GM21737 (cell line): ENCODE data around the gene GDI2.

ENCODE experiments used
- ATAC-seq: cut with Tn5 transposase; IDR thresholded peaks from one replicate; pipeline ENCODE4 v1.9.1; 2021; ENCODE audit warnings: mild to moderate bottlenecking, moderate library complexity; ENCODE audit not compliant: unreplicated experiment

GDI2 gene

DNA sequence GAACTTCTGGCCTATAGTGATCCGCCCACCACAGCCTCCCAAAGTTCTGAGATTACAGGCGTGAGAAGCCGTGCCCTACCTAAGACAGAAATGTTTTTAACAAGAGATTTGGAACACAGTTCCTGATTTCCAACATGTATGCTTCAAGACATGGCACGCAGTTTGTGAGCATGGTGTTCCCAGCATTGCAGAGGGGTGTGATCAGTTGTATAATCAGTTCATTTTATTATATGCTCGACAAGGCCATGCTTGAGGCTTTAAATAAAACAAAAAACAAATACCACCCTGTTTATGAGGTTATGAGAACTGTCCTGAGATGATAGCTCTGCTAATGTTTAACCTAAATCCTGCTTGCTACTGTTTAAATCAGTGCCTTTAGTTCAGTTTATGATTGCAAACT, 68.4 kb downstream of the GDI2 start:
- ATAC-seq, result no peak

DNA sequence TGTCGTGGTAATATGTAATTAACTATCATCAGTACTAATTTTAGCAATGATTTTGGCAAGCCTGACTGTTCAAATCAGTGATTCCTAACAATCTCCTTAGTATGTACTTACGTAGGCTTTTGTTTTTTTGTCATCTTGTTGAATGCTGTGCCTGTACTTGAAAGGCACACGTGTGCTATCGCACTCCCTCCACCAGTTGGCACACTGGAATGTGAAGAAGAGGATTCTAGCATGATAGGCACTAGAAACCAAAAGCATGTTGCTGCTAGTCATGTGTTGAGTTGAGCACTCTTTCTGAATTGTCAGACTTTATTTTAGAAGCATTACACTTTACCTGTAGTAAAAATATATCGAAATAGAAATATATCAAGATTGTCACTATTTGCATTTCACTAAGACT, 69.5 kb downstream of the GDI2 start:
- no peak for ATAC-seq

DNA sequence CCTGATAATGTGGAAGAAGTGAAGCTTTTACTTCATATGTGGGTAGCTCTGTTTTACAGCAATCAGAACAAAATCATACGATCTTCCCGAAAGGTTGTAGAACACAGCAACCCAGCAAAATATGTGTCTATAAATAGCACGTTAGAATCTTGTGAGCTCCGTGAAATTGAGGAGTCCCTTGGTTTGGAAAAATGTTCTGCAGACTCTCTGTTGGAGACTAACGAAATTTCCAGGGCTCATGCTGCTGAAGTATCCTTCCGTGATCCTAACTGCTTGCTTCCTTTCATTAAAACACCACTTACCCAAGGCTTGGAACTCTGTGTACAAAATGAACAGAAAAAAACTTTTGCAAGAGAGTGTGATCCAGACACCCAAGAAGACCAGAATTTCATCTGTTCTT, 71.1 kb downstream of the GDI2 start:
- no peak for ATAC-seq

DNA sequence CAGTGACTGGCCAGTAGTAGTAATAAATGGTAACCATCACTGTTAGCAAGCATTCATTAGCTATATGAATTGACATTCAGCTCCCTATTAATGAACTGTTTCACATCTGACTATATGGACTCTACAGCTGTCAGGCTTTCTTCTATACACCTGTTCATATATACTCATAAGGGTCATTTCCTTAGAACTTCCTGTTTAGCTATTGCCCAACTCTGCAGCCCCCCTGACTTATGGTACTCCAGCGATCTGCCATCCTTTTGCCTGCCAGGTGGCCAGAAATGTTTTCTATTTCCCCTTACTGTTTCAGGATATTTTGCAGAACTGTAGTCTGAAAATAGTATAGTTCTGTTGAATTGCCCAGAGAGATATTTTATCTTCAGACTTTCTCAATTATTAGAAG, 72.0 kb downstream of the GDI2 start:
- ATAC-seq, result no peak

DNA sequence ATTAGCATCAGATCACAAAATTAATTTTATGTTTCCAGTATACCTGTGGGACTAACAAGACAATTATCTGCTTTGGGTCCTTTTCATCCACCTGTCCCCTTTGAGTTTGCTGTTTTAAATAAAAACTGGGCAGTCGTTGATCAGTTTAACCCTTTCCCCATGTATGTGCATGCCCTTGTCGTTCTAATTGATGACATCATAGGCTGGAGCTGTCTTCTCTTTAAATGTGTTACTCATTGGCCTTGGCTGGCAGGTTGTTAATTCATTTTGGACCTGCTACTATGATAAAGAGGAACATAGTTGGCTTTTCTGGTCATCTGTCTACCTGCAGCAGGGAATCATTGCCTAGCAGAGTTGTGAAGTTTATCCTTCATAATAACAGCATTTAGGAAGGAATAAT, 74.8 kb downstream of the GDI2 start:
- ATAC-seq, result no peak

DNA sequence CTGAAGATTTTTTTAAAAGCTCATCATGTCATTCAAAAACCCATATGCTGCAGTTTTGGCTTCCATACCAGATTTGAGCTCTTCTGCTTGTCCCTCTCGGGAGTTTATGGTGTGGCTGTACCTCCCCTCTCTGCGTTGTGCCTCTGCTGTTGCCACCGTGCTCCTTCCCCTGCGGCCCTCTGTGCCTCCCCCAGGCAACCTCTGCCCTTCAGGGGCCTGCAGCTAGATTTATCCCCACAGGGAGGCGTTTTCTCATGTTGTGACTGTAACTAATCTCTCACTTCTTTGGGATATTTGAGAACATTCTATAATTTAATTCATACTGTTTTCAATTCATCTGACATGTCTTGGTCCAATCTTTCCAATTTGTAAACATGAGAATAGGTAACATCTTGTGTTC, 75.9 kb downstream of the GDI2 start:
- no peak for ATAC-seq

DNA sequence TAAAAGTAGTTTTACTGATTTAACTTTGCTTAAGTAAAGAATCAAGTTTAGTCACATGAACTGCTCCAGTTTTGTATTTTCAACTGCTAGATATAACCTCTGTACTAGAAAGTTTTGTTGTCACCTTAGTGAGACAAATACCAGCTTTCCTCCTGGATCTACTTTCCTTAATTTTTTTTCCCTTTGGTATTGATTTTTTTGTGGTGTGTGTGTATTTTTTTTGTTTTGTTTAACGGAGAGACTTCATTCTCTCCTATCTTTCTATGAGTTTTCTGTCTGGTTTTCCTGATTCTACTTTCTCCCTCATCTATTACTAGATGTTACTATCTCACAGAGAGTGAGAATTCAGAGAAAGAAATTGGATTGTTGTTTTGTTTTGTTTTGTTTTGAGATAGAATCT, 76.6 kb downstream of the GDI2 start:
- no peak for ATAC-seq

DNA sequence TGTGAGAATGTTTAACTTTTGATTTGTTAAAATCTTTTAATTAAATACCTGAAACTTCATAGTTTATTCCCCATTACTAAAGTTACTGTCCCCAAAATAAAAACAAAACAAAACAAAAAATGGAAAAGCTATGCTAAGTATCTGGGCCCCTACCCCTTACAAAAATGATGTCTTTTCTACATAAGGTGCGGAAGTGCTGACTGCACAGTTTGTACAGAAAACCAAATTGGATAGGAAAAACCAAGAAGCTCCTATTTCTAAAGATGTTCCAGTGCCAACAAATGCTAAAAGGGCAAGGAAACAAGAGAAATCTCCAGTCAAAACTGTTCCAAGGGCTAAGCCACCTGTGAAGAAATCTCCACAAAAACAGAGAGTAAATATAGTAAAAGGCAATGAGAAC, 78.1 kb downstream of the GDI2 start:
- no peak for ATAC-seq

DNA sequence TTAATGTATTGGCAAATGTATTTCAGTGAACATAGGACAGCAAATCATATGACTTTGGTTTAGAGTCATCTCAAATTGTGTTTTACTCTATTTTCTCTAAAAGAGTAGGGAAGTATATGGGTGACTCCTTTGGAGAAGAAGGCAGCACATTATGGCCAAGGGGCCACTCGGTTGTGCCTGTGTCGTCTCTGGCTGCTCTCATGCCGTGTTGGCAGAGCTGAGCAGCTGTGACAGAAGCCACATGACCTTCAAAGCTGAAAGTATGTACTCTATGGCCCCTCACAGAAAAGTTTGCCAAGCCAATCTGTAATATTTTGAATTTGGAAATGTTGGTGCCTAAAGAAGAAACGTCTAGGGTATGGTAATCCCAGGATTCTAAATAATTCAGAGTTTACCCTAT, 81.1 kb downstream of the GDI2 start:
- ATAC-seq, result no peak

DNA sequence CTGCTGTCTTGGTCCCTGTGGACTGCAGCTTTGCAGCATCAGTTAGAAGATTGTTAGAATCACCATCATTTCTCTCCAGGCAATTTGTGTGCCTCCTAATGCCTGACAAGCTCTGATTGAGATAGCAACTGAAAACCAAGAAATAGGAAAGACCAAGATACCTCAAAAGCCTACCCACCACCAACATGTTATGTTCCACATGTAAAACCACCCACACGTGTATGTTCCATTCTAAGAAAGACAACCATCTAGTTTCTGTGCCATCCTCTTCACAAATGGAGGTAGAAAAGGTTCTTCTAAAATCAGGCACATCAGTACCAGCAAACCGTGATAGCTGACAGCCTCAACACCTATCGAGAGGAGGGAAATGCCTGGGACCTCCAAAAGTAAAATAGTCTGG, 81.7 kb downstream of the GDI2 start:
- ATAC-seq, result no peak

DNA sequence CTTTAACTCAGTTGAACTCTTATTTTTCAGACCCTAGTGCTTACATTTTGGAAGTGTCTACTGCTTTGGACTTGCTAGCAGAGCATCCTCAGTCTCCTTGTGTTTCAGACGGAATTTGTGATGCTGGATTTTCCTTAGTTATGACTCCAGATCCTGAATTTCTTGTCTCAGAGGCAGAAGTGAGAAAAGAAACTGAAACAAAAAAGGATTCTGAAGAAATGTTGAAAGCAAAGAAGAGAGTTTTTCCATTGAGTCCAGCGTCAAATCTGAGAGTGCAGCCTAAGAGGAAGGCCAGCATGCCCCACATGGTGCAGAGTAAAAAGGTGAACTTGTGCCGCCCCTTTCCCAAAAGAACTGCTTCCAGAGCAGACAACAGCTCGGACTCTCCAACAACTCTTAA, 82.5 kb downstream of the GDI2 start:
- ATAC-seq, result no peak

DNA sequence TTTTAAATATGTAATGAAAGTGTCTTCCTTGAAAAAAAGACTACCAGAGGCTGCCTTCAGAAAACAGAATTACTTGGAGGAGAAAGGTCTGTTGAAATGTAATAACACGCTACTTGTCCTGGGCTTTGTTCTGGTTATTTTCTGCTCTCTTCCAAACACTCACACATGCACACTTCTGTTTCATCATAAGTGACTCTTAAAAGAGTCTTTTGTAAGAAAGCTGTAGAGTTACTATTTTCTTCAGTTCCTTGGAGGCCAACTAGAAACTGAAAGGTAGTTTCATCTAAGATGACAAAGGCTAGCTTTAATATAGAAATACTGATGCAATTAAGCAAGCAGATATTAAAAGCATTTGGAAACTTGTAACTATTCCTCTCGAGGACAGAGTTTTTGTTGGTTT, 89.5 kb downstream of the GDI2 start:
- no peak for ATAC-seq

DNA sequence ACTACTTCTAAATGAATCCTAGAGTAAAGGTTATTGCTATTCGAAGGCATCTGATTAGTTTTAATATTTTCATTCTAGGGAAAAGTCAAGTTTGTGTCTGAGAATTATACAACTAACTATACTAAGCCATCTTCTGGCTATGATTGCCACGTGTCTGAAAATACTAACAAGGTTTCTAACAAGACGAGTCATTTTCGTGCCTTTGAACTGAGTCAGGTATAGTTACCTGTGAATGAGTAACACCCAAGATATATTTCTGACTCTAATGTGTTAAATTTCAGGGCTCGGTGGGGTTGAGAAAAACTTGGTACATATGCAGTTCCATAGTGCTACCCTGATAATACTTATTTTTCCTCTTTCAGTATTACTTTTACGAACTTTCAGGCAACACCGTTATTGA, 93.1 kb downstream of the GDI2 start:
- ATAC-seq, result no peak

DNA sequence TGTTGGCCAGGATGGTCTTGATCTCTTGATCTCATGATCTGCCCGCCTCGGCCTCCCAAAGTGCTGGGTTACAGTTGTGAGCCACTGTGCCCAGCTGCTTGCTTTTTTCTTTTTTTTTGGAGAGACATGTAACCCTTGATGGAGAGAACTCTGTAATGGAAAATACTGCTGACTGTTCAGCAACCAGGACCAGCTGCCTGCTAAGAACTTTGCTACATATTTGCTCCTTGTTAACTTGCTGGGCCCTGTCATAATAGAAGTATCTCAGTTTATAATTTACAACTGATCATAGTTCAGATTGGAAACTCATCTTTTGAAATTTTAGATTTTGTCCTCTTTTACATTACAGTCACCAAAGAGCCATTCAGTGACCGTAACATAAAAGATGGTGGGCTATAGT, 93.7 kb downstream of the GDI2 start:
- no peak for ATAC-seq
